PFSK-1 (cell line): ENCODE results near the gene SLC2A10.

Experiments used
- FOXP2 ChIP-seq: optimal IDR thresholded peaks from 2 replicates; pipeline ENCODE3; 2011; ENCODE audit warnings: borderline replicate concordance, control low read depth, inconsistent platforms; ENCODE audit not compliant: insufficient read depth; ENCODE audit errors: extremely low read length, extremely low read depth
- POLR2AphosphoS5 ChIP-seq: IDR thresholded peaks from 2 replicates; pipeline ENCODE4 v1.6.1; 2012; ENCODE audit warnings: low read depth, mild to moderate bottlenecking, control low read depth, low read length, moderate library complexity
- REST ChIP-seq, 2 experiments: IDR thresholded peaks; 2 replicates each; pipeline versions ENCODE4 v1.6.1 to v1.8.0; 2011 to 2012; ENCODE audit warnings: low read depth in 2 of 2, low read length in 2 of 2, control low read depth in 1 of 2, inconsistent platforms in 1 of 2, mild to moderate bottlenecking in 1 of 2, moderate library complexity in 1 of 2; ENCODE audit not compliant: insufficient read depth in 1 of 2
- SIN3A ChIP-seq: IDR thresholded peaks from 2 replicates; pipeline ENCODE4 v1.6.1; 2012; ENCODE audit warnings: mild to moderate bottlenecking, low read length, moderate library complexity, borderline replicate concordance; ENCODE audit not compliant: insufficient read depth
- TAF1 ChIP-seq: IDR thresholded peaks from 2 replicates; pipeline ENCODE4 v1.6.1; 2012; ENCODE audit warnings: low read length, control low read depth, borderline replicate concordance; ENCODE audit not compliant: insufficient read depth

The SLC2A10 gene

DNA sequence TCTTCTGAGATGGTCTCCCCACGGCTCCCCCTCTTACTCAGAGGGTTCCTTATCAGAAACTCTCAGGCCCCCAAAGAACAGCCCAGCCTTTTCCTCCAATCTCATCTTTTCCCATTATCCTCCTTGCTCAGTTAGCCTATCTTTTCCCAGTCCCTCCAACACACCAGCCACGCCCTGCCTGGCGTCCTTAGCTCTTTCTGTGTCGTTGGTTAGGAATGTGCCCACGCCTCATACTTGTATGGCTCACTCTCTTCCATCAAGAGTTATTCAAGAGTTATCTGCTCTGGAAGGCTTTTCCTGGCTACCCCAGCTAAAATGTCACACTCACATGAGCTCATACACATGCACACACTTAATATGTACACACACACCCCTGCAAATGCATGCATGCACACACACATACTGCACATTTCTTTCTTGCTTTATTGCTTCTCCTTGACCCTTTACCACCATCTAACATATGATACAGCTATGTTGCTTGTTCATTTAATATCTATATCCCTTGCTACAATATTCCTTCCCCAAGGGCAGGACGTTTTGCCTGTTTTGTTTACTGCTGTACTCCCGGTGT lies 37.6 kb downstream of the SLC2A10 start:
- TF ChIP-seq REST (IDR thresholded peaks at IDR 0.05; ENCODE audit: insufficient read depth in 1 of 2, low read depth in 2 of 2, low read length in 2 of 2), result no peak
- no peak for TF ChIP-seq TAF1
- no peak for TF ChIP-seq POLR2AphosphoS5
- no peak for TF ChIP-seq SIN3A
- no peak for TF ChIP-seq FOXP2

DNA sequence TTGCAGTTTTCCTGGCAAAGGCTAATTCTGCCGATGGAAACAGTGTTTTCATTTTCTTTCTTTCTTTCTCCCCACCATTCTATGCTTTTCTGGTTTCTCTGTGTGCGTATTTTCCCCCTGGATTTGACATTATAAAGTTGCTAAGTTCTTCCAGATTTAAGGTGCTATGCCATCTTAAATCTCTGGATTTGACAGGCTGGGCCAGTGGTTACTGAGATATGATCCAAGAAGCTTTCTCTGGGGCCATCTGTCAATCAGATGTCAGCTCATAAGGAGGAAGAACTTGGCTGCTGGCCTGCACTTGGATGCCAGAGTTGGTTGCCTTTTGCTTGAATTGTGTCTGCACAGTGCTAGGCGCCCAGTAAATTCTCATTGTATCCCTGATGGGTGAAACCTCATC lies 39.7 kb downstream of the SLC2A10 start:
- TF ChIP-seq REST (IDR thresholded peaks at IDR 0.05; ENCODE audit: insufficient read depth in 1 of 2, low read depth in 2 of 2, low read length in 2 of 2) (no peak), TAF1 (no peak), POLR2AphosphoS5 (no peak), SIN3A (no peak), FOXP2 (no peak)

DNA sequence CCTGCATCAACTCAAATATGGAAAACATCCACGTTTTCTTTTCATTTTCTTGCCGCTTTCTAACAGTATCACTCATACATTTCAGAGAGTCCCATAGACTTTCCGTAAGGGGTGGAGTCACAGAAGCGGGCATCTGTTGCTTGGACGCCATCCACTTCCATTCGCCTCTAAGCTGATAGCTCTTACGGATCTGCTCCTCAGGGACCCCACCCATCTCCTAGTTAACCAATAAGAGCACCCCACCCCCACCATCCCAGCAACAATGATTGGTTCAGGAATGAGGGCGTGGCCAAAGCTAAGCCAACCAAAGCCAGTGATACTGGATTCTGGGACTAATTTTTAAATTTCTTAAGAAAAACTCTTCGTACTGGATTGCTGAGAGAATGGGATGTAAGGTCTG lies 42.4 kb downstream of the SLC2A10 start:
- no peak for TF ChIP-seq TAF1

- TF ChIP-seq FOXP2, result no peak
- no peak for TF ChIP-seq REST (IDR thresholded peaks at IDR 0.05; ENCODE audit: insufficient read depth in 1 of 2, low read depth in 2 of 2, low read length in 2 of 2)
- TF ChIP-seq SIN3A, result no peak
- no peak for TF ChIP-seq TAF1
- TF ChIP-seq POLR2AphosphoS5, result no peak
Measured at GRCh38 chr20:46752728-46753127, 43.3 kb downstream of the SLC2A10 start.

DNA sequence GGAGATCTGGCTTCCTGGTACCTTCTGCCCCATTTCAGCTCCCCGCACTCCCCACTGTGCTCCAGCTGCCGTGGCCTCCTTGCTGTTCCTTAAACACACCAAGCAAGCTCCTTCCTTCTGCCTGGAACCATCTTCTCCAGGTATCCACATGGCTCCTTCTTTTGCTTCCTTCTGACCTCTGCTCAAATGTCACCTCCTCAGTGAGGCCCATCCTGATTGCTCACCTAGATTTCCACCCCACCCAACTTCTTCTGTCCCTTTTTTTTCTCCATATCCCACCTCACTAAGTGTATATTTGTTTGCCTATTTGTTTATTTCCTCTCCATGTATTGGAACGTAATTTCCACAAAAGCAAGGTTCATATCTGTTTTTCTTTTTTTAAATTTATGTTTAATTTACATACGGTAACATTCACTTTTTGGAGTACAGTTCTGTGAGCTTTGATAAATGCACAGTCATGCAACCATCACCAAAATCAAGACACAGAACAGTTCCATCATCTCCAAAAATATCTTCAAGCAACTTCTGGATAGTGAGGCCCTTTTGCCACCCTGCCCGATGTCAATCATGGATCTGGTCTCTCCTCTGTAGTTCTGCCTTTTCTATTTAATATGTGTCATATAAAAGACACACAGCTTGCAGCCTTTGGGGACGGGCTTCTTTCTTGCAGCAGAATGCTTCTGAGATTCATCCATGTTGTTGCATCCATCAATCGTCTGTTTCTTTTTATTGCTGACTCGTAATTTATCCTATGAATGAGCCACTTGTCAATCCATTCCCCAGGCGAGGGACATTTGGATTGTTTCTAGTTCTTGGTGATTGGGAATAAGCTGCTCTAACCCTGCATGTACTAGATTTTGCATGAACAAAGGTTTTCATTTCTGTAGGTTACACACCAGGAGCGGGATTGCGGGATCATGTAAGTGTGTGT lies 46.3 kb downstream of the SLC2A10 start:
- no peak for TF ChIP-seq FOXP2
- no peak for TF ChIP-seq TAF1
- no peak for TF ChIP-seq POLR2AphosphoS5
- no peak for TF ChIP-seq REST (IDR thresholded peaks at IDR 0.05; ENCODE audit: insufficient read depth in 1 of 2, low read depth in 2 of 2, low read length in 2 of 2)
- no peak for TF ChIP-seq SIN3A
